K562 (cell line): Measurements from ENCODE around the gene TMEM89. TPM values are rescaled to one million over a fixed set of nuclear protein-coding genes. Genes with fewer than 3 reads are reported as not detected.
A peak's percentile ranks its signal among the peaks of the same experiment; 100 is the strongest.

Experiments used
- ARID4B ChIP-seq: sonication (generic); formaldehyde crosslinking; IDR thresholded peaks from 2 replicates; pipeline ENCODE4 v1.8.0; 2022; ENCODE audit warnings: mild to moderate bottlenecking, missing genetic modification reagents
- ATF2 ChIP-seq: sonication (generic); formaldehyde crosslinking; IDR thresholded peaks from 2 replicates; pipeline ENCODE4 v1.8.1; 2022; ENCODE audit warnings: missing genetic modification reagents
- CREB3 ChIP-seq: fragments of 450-650 bp; conservative IDR thresholded peaks from 2 replicates; pipeline ENCODE4 v1.6.1; 2016; ENCODE audit warnings: missing genetic modification characterization, low read depth, mild to moderate bottlenecking, missing compliant biosample characterization, moderate library complexity
- HLTF ChIP-seq: fragments of 450-650 bp; IDR thresholded peaks from 2 replicates; pipeline ENCODE4 v1.6.1; 2016
- KLF10 ChIP-seq: fragments of 250-450 bp; sonication (Bioruptor Pico); IDR thresholded peaks from 2 replicates; pipeline ENCODE4 v1.6.1; 2021; ENCODE audit warnings: matching md5 sums
- LCOR ChIP-seq: sonication (generic); formaldehyde crosslinking; IDR thresholded peaks from 2 replicates; pipeline ENCODE4 v1.8.0; 2022; ENCODE audit warnings: mild to moderate bottlenecking, missing genetic modification reagents
- NR2C2 ChIP-seq, 2 experiments: fragments of 200-800 bp in 1 of 2; sonication (Bioruptor generic) in 1 of 2; sonication (generic) in 1 of 2; formaldehyde crosslinking in 1 of 2; IDR thresholded peaks; 2 replicates each; pipeline versions ENCODE4 v1.6.1 to v1.8.0; 2016 to 2022; ENCODE audit warnings: mild to moderate bottlenecking in 1 of 2, missing compliant biosample characterization in 1 of 2, missing genetic modification characterization in 1 of 2, missing genetic modification reagents in 1 of 2
- SIN3B ChIP-seq: fragments of 450-650 bp; IDR thresholded peaks from 2 replicates; pipeline ENCODE4 v1.6.1; 2017; ENCODE audit warnings: low read depth, mild to moderate bottlenecking, moderate library complexity
- USF2 ChIP-seq: sonication (generic); formaldehyde crosslinking; IDR thresholded peaks from 2 replicates; pipeline ENCODE4 v1.5.0; 2020; ENCODE audit warnings: missing genetic modification reagents
- ZFX ChIP-seq: sonication (generic); formaldehyde crosslinking; IDR thresholded peaks from 2 replicates; pipeline ENCODE4 v1.8.0; 2022; ENCODE audit warnings: mild to moderate bottlenecking, missing genetic modification reagents, moderate library complexity
- ZNF175 ChIP-seq: fragments of 200-800 bp; sonication (Bioruptor generic); IDR thresholded peaks from 2 replicates; pipeline ENCODE4 v1.6.1; 2016; ENCODE audit warnings: low read depth, mild to moderate bottlenecking, missing genetic modification characterization, missing compliant biosample characterization
- ZNF197 ChIP-seq: fragments of 200-800 bp; sonication (Bioruptor generic); IDR thresholded peaks from 2 replicates; pipeline ENCODE4 v1.6.1; 2016; ENCODE audit warnings: low read depth, missing genetic modification characterization, missing compliant biosample characterization
- ZNF583 ChIP-seq: fragments of 250-450 bp; sonication (Bioruptor Pico); IDR thresholded peaks from 2 replicates; pipeline ENCODE4 v1.4.0; 2020
- polyA plus RNA-seq, 8 experiments: library from polyadenylated mRNA; depleted of rRNA in 4 of 8; stranded (reverse) in 5 of 8; unstranded in 3 of 8; fragments of >200 nt; fragmentation: Nextera tagmentation in 2 of 8; fragmentation: Illumina TruSeq in 1 of 8; extraction: Ambion mirVana in 2 of 8; extraction: Trizol in 1 of 8; gene quantifications; 2 replicates each; pipeline versions ENCODE4 v1.2.1 to v1.2.3, GENCODE V29; 2011 to 2014; ENCODE audit warnings: inconsistent platforms in 1 of 8, missing spikeins in 1 of 8
- total RNA-seq, 7 experiments: library from RNA; depleted of rRNA in 6 of 7; stranded (reverse); fragments of >200 nt in 6 of 7; fragmentation: Illumina TruSeq in 2 of 7; extraction: Trizol in 2 of 7; gene quantifications; 2 replicates each; pipeline versions ENCODE4 v1.2.1 to v1.2.3, GENCODE V29; 2011 to 2021; ENCODE audit warnings: low replicate concordance in 1 of 7
- TF ChIP-seq, protein P1 (sequence below), 3 experiments: IDR thresholded peaks in 2 of 3; conservative IDR thresholded peaks in 1 of 3; 2 replicates each; pipeline ENCODE4 v1.5.1; 2011 to 2012; ENCODE audit warnings: low read length in 3 of 3, mild to moderate bottlenecking in 3 of 3, control low read depth in 2 of 3, improper control_type of control experiment in 1 of 3, inconsistent platforms in 1 of 3, low read depth in 1 of 3, mixed read lengths in 1 of 3, moderate library complexity in 1 of 3; ENCODE audit not compliant: insufficient read depth in 2 of 3
- TF ChIP-seq, protein P2 (sequence below): sonication (generic); formaldehyde crosslinking; IDR thresholded peaks from 2 replicates; pipeline ENCODE4 v1.8.0; 2023; ENCODE audit warnings: mild to moderate bottlenecking, missing genetic modification reagents

Gene TMEM89
- total and polyA plus RNA-seq, 9 of the 15 experiments (the other 6 are each of a cell fraction or from before 2014, with no cell fraction given) = not detected

- TF ChIP-seq, protein P1, sequence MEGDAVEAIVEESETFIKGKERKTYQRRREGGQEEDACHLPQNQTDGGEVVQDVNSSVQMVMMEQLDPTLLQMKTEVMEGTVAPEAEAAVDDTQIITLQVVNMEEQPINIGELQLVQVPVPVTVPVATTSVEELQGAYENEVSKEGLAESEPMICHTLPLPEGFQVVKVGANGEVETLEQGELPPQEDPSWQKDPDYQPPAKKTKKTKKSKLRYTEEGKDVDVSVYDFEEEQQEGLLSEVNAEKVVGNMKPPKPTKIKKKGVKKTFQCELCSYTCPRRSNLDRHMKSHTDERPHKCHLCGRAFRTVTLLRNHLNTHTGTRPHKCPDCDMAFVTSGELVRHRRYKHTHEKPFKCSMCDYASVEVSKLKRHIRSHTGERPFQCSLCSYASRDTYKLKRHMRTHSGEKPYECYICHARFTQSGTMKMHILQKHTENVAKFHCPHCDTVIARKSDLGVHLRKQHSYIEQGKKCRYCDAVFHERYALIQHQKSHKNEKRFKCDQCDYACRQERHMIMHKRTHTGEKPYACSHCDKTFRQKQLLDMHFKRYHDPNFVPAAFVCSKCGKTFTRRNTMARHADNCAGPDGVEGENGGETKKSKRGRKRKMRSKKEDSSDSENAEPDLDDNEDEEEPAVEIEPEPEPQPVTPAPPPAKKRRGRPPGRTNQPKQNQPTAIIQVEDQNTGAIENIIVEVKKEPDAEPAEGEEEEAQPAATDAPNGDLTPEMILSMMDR (IDR thresholded peaks at IDR 0.05 in 2 of 3, conservative IDR thresholded peaks at IDR 0.05 in 1 of 3; ENCODE audit: insufficient read depth in 2 of 3, low read depth in 1 of 3, low read length in 3 of 3) = no peak
- TF ChIP-seq SIN3B = no peak
- TF ChIP-seq CREB3 = peak; percentile 66; the same call in 1 of the 2 replicates
- TF ChIP-seq ZNF197 (CRISPR knock-in tag) = peak; percentile 93
- peak; percentile 93 for TF ChIP-seq ATF2 (CRISPR knock-in tag)
- TF ChIP-seq NR2C2 (CRISPR knock-in tag; IDR thresholded peaks at IDR 0.05) = peak; percentile 94
- TF ChIP-seq NR2C2 (tag; IDR thresholded peaks at IDR 0.05) = no peak
- TF ChIP-seq KLF10 = no peak
- peak; percentile 98 for TF ChIP-seq LCOR
- peak; percentile 74 for TF ChIP-seq ZNF175 (CRISPR knock-in tag)
- TF ChIP-seq ZNF583 (CRISPR knock-in tag) = peak; percentile 79; the same call in 1 of the 2 replicates
- TF ChIP-seq ARID4B (CRISPR knock-in tag) = peak; percentile 100
- no peak for TF ChIP-seq HLTF
- peak; percentile 63 for TF ChIP-seq ZFX (CRISPR knock-in tag)
- TF ChIP-seq USF2 = peak; percentile 83
- TF ChIP-seq, protein P2, sequence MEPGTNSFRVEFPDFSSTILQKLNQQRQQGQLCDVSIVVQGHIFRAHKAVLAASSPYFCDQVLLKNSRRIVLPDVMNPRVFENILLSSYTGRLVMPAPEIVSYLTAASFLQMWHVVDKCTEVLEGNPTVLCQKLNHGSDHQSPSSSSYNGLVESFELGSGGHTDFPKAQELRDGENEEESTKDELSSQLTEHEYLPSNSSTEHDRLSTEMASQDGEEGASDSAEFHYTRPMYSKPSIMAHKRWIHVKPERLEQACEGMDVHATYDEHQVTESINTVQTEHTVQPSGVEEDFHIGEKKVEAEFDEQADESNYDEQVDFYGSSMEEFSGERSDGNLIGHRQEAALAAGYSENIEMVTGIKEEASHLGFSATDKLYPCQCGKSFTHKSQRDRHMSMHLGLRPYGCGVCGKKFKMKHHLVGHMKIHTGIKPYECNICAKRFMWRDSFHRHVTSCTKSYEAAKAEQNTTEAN = peak; percentile 97
These were observed 40.1 kb upstream of the TMEM89 start (continued) for GRCh38 chr3:48661501-48662144.
